C4-2B (cell line): ENCODE results near the gene SLF1.

Experiments used
- H3K27ac ChIP-seq: fragments of 450-650 bp; 2 replicates; pipeline ENCODE4 v1.5.1; 2017
- ZFX ChIP-seq: fragments of 450-650 bp; IDR thresholded peaks from 2 replicates; pipeline ENCODE4 v1.6.1; 2017
- TF ChIP-seq, protein P1 (sequence below): fragments of 450-650 bp; conservative IDR thresholded peaks from 2 replicates; pipeline ENCODE4 v1.5.1; 2017; ENCODE audit warnings: mild to moderate bottlenecking

SLF1 gene

DNA sequence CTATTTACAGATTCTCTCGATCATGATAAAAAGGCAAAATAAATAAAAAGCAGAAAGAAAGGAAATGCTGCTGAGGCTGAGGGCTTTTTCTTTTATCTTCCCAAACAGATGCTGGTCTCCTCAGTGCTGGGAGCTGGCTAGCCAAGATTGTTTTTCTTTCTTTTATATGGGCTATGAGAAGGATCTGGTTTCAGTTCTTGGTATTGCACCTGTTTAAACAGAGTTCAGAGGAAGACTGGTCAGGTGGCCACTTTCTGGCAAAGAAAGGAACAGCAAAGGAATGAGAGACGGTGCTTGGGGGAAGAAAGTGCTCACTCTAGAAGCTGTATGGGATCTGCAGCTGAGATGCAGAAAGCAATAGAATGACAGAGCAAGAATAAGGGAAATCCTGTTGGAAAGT lies 88.9 kb downstream of the SLF1 start:
- no peak for TF ChIP-seq ZFX
- TF ChIP-seq, protein P1, sequence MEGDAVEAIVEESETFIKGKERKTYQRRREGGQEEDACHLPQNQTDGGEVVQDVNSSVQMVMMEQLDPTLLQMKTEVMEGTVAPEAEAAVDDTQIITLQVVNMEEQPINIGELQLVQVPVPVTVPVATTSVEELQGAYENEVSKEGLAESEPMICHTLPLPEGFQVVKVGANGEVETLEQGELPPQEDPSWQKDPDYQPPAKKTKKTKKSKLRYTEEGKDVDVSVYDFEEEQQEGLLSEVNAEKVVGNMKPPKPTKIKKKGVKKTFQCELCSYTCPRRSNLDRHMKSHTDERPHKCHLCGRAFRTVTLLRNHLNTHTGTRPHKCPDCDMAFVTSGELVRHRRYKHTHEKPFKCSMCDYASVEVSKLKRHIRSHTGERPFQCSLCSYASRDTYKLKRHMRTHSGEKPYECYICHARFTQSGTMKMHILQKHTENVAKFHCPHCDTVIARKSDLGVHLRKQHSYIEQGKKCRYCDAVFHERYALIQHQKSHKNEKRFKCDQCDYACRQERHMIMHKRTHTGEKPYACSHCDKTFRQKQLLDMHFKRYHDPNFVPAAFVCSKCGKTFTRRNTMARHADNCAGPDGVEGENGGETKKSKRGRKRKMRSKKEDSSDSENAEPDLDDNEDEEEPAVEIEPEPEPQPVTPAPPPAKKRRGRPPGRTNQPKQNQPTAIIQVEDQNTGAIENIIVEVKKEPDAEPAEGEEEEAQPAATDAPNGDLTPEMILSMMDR, result no peak
- H3K27ac ChIP-seq, result no peak overlapping the region

DNA sequence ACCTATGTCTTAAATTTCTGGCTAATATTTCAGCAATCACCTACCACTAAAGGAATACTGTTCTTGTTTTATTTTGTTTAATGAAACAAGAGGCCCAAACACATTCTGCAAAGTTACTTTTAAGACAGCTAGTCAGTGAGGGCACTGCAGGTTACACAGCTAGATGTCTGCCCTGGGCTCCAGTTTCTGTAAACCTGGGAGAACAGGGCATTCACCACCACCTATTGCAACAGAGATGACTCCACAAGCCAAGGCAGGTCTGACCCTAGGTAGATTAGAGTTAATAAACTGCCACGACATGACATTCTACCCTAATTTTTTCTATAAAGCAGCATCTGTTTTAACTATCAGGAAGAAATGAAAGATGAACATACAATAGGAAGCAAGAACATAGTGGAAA lies 90.8 kb downstream of the SLF1 start:
- H3K27ac ChIP-seq, result no peak overlapping the region
- TF ChIP-seq, protein P1, result no peak
- no peak for TF ChIP-seq ZFX

DNA sequence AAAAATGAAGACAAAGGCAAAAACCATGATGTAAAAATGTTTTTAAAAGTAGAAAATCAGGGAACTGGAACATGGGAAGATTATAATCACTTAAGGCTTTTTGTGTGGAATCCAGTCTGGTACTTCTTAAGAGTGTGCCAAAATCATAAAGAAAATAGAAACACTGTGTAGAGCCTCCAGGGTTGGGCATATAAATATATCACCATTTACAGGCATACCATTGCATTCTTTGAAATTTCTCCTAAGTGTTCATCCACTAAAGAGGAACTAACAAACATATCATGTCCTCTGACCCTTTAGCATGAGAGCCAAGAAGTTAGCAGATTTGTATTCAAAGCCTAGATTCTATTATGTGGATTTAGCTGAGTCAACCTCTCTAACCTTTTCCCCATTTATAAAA lies 93.3 kb downstream of the SLF1 start:
- H3K27ac ChIP-seq, result no peak overlapping the region

GRCh38 chr5:94715768-94716167 lies 97.3 kb downstream of the SLF1 start:
- no peak overlapping the region for H3K27ac ChIP-seq
- no peak for TF ChIP-seq ZFX
- TF ChIP-seq, protein P1, result no peak

More for the DNA sequence above, 93.3 kb downstream of the SLF1 start:
- TF ChIP-seq, protein P1, result no peak
- TF ChIP-seq ZFX, result no peak

- TF ChIP-seq ZFX, result no peak
- TF ChIP-seq, protein P1, result no peak
- H3K27ac ChIP-seq, result no peak overlapping the region
Measured at GRCh38 chr5:94725142-94725541, 106.7 kb downstream of the SLF1 start.

DNA sequence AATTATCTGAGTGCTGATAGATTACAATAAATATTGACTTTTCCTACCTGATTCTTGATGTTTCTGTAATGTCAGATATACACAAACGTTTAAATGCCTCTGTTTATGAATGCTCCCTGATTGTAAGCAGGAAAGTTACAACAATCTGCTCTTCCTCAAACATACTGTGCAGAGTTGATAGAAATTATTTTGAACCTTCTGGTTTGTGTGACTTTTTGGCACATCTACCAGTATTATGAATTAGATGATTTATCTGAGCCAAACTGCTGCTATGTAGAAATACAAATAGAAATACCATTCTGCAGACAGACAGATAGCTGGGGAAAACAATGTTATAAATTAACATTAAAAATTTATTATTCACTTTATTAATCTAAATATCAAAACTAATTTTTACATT lies 113.0 kb downstream of the SLF1 start:
- H3K27ac ChIP-seq, result no peak overlapping the region
- TF ChIP-seq, protein P1, result no peak
- no peak for TF ChIP-seq ZFX

- no peak overlapping the region for H3K27ac ChIP-seq
- TF ChIP-seq ZFX, result no peak
- TF ChIP-seq, protein P1, result no peak
Measured at GRCh38 chr5:94736498-94736897, 118.0 kb downstream of the SLF1 start.
